ENCODE results near the gene DOCK4. TPM values are rescaled to one million over a fixed set of nuclear protein-coding genes. Genes with fewer than 3 reads are reported as not detected.

The DOCK4 gene
- total RNA-seq, 1 experiment from 2014 or later = 3.4 TPM

DNA sequence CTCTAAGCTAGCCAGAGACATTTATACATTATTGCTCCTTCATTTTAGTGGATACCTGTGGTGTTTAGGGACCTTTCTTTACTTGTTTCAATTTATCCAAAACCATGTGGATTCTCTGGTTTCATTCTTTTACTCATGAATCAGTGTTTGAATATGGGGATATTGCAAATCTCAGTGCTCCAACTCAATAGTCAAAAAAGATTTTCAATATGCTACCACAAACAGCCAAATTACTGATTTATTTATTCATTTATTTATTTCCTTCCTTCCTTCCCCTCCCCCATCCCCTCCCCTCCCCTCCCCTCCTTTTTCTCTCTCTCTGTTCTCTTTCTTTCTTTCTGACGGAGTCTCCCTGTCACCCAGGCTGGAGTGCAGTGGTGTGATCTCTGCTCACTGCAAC lies 390.8 kb downstream of the DOCK4 start:
- intact Hi-C loops (cut with micrococcal nuclease; ENCODE audit: unreplicated experiment) = no loop called here
- H3K27me3 Mint-ChIP-seq (ENCODE audit: unreplicated experiment) = no peaks in the 10 kb centered on the region
- H3K27ac Mint-ChIP-seq (ENCODE audit: unreplicated experiment) = no peak overlapping the region
- no TSS peak for BruUV-seq (replicated peaks)
- no peaks in the 10 kb centered on the region for H3K4me1 Mint-ChIP-seq (ENCODE audit: low read depth, unreplicated experiment)
- no peaks in the 10 kb centered on the region for H3K36me3 Mint-ChIP-seq (ENCODE audit: insufficient read depth, unreplicated experiment)
- CTCF ChIA-PET = no interaction called here
- H3K4me3 Mint-ChIP-seq (ENCODE audit: low read depth, unreplicated experiment) = no peak overlapping the region
- TF ChIP-seq, protein P1, sequence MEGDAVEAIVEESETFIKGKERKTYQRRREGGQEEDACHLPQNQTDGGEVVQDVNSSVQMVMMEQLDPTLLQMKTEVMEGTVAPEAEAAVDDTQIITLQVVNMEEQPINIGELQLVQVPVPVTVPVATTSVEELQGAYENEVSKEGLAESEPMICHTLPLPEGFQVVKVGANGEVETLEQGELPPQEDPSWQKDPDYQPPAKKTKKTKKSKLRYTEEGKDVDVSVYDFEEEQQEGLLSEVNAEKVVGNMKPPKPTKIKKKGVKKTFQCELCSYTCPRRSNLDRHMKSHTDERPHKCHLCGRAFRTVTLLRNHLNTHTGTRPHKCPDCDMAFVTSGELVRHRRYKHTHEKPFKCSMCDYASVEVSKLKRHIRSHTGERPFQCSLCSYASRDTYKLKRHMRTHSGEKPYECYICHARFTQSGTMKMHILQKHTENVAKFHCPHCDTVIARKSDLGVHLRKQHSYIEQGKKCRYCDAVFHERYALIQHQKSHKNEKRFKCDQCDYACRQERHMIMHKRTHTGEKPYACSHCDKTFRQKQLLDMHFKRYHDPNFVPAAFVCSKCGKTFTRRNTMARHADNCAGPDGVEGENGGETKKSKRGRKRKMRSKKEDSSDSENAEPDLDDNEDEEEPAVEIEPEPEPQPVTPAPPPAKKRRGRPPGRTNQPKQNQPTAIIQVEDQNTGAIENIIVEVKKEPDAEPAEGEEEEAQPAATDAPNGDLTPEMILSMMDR (IDR thresholded peaks at IDR 0.05; ENCODE audit: unreplicated experiment) = no peak
- H3K9me3 Mint-ChIP-seq (ENCODE audit: low read depth, unreplicated experiment) = no peaks in the 10 kb centered on the region
- DNase-seq = no peak

DNA sequence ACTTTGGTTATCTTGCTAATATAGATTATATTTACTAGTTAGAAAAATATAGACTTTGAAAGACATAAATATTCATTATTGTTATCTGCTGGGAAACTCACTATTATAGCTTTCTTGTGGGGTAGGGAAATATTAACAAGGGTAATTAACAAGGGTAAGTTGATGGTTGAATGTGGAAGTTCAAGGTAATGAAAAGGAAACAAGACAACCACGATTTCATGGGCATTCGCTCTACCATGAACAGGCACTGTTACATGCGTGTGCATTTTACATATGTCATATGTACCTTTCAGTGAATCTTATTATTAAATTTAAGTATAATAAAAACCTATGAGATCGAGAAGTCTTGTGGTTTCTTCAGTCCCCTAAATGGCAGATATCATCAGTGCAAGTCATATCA lies 392.9 kb downstream of the DOCK4 start:
- intact Hi-C loops (cut with micrococcal nuclease; ENCODE audit: unreplicated experiment) = no loop called here
- Mint-ChIP-seq H3K4me3 (ENCODE audit: low read depth, unreplicated experiment) (no peak overlapping the region), H3K4me1 (ENCODE audit: low read depth, unreplicated experiment) (no peaks in the 10 kb centered on the region), H3K36me3 (ENCODE audit: insufficient read depth, unreplicated experiment) (no peaks in the 10 kb centered on the region), H3K9me3 (ENCODE audit: low read depth, unreplicated experiment) (no peaks in the 10 kb centered on the region), H3K27ac (ENCODE audit: unreplicated experiment) (no peak overlapping the region), H3K27me3 (ENCODE audit: unreplicated experiment) (no peaks in the 10 kb centered on the region)
- no peak for DNase-seq
- no TSS peak for BruUV-seq (replicated peaks)
- TF ChIP-seq, protein P1 (IDR thresholded peaks at IDR 0.05; ENCODE audit: unreplicated experiment) = no peak
- CTCF ChIA-PET = no interaction called here

GRCh38 chr7:111806232-111806631 lies 400.0 kb downstream of the DOCK4 start:
- intact Hi-C loops (cut with micrococcal nuclease; ENCODE audit: unreplicated experiment) = no loop called here

DNA sequence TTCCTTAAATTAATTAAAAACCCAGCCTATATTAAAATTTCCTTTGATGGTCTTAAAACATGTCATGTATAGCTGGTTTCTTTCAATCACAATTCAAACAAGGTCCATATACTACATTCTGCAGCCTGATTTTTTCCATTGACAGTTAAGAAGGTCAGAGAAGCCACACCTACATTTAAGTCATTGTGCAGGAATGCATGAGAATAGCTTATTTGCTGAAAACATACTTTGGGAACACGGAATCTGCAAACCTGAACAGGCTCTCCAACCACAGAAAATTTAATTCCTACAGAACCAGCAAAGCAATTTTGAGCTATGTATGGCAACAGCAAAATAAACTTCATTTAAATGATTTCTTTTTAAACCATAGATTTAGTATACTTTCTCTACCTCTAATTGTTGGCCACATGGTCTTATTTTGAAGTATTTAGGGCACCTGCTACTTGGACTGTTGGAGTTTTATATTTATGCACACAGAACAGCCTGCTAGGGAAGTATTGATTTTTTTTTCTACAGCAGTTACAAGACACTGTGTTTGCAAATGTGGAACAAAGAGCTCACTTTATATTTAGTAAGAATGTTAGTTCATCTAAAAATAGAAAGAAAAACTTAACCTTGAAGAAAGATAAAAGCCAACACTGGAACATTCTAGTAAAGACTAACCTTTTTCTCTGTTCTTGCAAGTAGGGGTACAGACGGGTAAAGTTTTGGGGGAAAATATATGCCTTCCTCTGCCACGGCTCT lies 403.0 kb downstream of the DOCK4 start:
- Mint-ChIP-seq H3K9me3 (ENCODE audit: low read depth, unreplicated experiment) (peaks cover 2% of the 10 kb centered on the region), H3K27ac (ENCODE audit: unreplicated experiment) (no peak overlapping the region), H3K4me3 (ENCODE audit: low read depth, unreplicated experiment) (no peak overlapping the region), H3K27me3 (ENCODE audit: unreplicated experiment) (no peaks in the 10 kb centered on the region), H3K4me1 (ENCODE audit: low read depth, unreplicated experiment) (no peaks in the 10 kb centered on the region), H3K36me3 (ENCODE audit: insufficient read depth, unreplicated experiment) (no peaks in the 10 kb centered on the region)
- intact Hi-C loops (cut with micrococcal nuclease; ENCODE audit: unreplicated experiment) = no loop called here
- TF ChIP-seq, protein P1 (IDR thresholded peaks at IDR 0.05; ENCODE audit: unreplicated experiment) = no peak
- no TSS peak for BruUV-seq (replicated peaks)
- CTCF ChIA-PET = interaction anchor here (1.1 kb wide), 1 partner anchor 52 kb away, joined by 4 read pairs; no protein-coding TSS in a partner anchor
- no peak for DNase-seq

More at GRCh38 chr7:111806232-111806631, 400.0 kb downstream of the DOCK4 start:
- H3K27me3 Mint-ChIP-seq (ENCODE audit: unreplicated experiment) = no peaks in the 10 kb centered on the region
- TF ChIP-seq, protein P1 (IDR thresholded peaks at IDR 0.05; ENCODE audit: unreplicated experiment) = no peak
- H3K27ac Mint-ChIP-seq (ENCODE audit: unreplicated experiment) = no peak overlapping the region
- CTCF ChIA-PET = no interaction called here
- no TSS peak for BruUV-seq (replicated peaks)
- no peak overlapping the region for H3K4me3 Mint-ChIP-seq (ENCODE audit: low read depth, unreplicated experiment)
- no peaks in the 10 kb centered on the region for H3K9me3 Mint-ChIP-seq (ENCODE audit: low read depth, unreplicated experiment)
- no peaks in the 10 kb centered on the region for H3K36me3 Mint-ChIP-seq (ENCODE audit: insufficient read depth, unreplicated experiment)
- no peaks in the 10 kb centered on the region for H3K4me1 Mint-ChIP-seq (ENCODE audit: low read depth, unreplicated experiment)
- DNase-seq = no peak

All from Calu3 (cell line).